ENCODE data around the gene ANKRD27.
"Not testable (repeated sequence)": the region's sequence is repeated elsewhere in the genome, so short reads cannot be mapped to it uniquely, and the experiment has no call there.

ANKRD27 gene

DNA sequence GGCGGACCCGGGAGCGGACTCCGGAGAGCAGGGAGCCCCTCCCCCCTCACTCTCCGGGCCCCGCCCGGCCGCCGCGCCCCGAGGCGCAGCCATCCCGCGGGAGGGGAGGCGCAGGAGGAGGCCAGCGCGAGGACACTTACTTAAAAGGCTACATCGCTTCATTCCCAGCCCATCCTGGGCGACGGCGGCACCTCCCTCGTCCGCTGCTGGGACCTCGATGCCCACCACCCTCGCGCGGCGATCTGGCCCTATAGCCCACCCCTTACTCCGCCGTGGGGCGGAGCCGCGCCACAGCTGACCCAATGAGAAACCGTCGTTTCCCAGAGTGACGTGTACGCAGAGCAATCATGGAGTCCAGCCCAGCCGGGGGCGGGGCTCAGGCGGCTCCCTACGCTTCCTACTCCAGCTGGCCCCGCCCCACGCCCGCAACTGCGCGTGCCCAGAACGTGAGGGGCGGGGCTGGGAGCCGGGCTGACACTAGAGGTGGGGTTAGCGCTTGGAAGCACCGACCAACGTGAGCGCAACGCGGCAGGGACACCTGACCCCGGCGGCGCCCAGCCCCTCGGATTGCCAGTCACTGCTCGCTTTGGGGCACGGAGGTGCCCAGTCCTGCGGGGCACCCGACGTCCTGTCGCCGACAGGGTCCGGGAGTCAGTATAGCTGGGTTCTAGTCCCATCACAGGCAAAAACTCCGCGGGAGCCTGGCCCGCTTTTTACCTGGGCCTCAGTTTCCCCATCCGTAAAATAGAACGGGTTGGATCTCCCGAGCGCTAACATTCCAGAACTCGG lies at the start of gene ANKRD27:
ANKRD27 (minus strand) TSS at position 250 of the 789 bp plus-strand sequence. CDS start 16,165 bp downstream, outside the sequence.
- peak; percentile 100 for DNase-seq

- no peak for DNase-seq
Observed at GRCh38 chr19:32720936-32721250, 45.9 kb upstream of the ANKRD27 start.

GRCh38 chr19:32720216-32720935 lies 45.4 kb upstream of the ANKRD27 start:
- DNase-seq = no peak

- no peak for DNase-seq
Observed at GRCh38 chr19:32719611-32720059, 44.7 kb upstream of the ANKRD27 start, which contains the start of gene TDRD12. TSS of gene TDRD12 (plus strand) at chr19:32719767. CDS start at chr19:32720073, 306 bp downstream.

DNA sequence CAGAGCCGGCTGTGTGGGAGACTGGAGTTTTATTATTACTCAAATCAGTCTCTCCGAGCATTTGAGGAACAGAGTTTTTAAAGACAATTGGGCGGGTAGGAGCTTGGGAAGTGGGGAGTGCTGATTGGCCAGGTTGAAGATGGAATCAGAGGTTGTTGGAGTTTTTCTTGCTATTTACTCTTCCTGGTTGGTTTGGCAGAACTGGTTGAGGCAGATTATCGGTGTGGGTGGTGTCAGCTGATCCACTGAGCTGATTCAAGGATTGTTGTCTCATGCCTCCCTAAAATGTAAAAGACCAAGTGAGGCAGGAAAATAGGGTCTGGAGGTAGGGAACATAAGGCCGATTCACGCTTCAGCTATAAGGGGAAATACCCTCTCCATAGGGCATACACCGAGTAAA lies 43.3 kb upstream of the ANKRD27 start:
- DNase-seq = no peak

DNA sequence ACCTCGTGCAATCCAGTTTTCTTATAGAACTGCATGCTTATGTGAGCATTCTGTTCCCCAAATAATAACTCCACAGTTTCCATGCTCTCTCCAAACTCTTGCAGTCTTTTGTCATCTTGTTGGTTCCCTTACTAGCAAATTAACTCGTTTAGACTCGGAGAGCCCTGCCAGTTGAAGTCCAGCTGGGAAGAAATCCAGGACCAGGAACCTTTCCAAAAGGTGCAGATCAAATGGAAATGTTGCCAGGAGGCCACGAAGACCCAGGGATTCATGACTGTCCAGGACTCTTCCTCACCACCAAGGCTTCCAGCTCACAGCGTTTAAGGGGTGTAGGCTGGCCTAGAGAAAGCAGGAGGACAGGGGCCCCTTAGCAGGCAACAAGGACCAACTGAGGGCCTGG lies 42.5 kb upstream of the ANKRD27 start:
- no peak for DNase-seq

- not testable (repeated sequence) for DNase-seq
Observed at GRCh38 chr19:32716203-32716602, 41.2 kb upstream of the ANKRD27 start.

DNA sequence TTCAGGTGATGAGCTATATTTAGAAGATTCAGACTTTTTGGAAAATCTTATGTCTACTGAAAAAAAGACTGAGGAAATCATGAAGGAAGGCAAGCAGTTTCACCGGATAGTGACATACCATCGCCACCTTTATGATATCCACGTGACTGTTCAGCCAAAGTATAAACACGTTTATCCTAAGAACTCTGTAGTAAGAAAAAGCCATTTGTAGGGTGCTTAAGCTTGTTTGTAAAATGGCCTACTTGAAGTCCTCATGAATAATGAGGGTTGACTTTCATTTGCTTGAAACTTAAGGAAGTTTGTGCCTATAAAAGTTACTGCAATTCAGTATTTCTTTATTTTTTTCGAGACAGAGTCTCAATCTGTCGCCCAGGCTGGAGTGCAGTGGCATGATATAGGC lies 36.8 kb upstream of the ANKRD27 start:
- no peak for DNase-seq

- no peak for DNase-seq
Observed at GRCh38 chr19:32709032-32709431, 34.1 kb upstream of the ANKRD27 start.

- no peak for DNase-seq
Observed at GRCh38 chr19:32708457-32708856, 33.5 kb upstream of the ANKRD27 start.

DNA sequence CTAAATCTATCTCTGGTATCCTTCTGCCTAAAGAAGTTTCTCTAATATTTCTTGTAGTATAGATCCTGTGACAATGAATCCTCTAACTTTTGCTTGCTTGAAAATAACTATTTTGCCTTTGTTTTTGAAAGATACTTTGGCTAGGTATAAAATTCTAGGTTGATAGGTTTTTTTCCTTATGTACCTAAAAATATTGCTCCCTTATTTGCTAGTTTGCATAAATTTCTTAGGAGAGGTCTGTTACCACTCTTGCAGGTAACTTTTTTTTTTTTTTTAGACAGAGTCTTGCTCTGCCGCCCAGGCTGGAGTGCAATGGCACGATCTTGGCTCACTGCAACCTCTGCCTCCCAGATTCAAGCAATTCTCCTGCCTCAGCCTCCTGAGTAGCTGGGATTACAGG lies 29.0 kb upstream of the ANKRD27 start:
- not testable (repeated sequence) for DNase-seq

DNA sequence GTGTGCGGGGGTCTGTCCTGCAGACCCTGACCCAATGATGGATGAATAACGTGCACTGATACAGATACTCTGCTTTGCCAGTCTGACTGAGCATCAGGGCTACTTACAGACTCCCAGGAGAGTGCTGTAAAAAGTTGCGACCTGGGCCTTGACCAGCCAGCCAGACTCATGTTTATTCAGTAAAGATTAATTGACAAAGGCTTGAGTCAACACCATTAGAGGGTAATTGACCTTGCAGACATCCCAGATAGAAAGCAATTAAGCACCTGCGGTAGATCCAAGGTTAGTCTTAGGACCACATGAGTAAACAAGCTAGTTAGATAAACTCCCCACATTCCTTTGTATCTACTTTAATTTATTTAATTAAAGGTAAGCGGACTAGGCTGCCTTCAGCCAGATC lies 27.0 kb upstream of the ANKRD27 start:
- no peak for DNase-seq

GRCh38 chr19:32700129-32700528 lies 25.1 kb upstream of the ANKRD27 start:
- DNase-seq = not testable (repeated sequence)

DNA sequence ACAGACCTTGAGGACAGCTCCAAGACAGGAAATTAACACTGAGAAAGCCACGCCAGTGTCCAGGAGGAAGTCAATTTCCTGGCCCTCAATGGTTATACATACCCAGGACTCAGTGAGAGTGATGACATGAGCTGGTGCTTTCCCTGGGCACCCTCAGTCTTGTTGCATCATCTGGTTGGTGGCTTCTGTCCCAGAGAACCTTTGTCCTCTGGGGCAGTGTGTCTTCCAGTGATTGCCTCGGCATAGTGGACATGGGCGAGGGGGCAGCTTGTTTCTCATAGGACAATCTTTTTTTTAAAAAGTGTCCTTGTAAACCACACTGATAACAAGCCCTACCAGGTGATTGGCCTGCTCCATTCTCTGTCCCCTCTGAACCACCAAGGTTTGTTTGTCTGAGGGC lies 21.8 kb upstream of the ANKRD27 start:
- DNase-seq = peak; percentile 77

DNA sequence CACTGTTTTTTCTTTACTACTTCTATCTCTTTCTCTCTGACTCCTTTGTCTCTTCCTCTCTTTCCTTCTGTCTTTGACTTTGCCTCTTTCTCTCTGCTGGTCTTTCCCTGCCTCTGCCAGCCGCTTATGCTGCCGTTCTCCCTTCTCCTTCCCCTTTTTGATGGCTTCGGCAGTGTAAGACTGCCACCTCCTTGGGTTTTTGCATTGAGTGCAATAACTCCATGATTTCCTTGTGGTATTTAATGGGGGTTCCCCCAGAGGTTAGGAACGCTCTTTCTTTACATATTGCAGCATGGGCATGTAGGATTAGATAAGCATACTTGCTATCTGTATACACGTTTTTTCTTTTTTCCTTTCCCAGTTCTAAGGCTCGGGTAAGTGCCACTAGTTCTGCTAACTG lies 20.5 kb upstream of the ANKRD27 start:
- DNase-seq = peak; percentile 79

- DNase-seq = not testable (repeated sequence)
Observed at GRCh38 chr19:32694851-32695250, 19.9 kb upstream of the ANKRD27 start.

DNA sequence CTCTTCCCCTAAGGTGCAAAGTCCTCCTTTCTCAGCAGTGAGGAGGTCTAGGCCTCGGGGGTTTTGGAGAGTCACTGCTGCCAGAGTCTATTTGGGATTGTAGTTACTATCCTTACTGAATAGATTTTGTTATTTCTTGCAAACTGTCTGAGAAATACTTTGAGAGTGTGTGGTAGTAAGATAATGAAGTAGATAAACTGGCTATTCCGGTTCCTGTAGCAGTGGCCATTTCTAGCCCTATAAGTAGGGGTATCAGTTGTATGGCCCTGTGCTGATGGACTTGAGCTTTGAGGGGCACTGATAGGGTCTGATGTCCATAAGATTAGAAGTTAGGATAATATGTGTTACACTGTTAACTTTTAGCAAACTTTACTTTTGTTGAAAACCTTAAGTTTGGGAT lies 19.3 kb upstream of the ANKRD27 start:
- not testable (repeated sequence) for DNase-seq

DNA sequence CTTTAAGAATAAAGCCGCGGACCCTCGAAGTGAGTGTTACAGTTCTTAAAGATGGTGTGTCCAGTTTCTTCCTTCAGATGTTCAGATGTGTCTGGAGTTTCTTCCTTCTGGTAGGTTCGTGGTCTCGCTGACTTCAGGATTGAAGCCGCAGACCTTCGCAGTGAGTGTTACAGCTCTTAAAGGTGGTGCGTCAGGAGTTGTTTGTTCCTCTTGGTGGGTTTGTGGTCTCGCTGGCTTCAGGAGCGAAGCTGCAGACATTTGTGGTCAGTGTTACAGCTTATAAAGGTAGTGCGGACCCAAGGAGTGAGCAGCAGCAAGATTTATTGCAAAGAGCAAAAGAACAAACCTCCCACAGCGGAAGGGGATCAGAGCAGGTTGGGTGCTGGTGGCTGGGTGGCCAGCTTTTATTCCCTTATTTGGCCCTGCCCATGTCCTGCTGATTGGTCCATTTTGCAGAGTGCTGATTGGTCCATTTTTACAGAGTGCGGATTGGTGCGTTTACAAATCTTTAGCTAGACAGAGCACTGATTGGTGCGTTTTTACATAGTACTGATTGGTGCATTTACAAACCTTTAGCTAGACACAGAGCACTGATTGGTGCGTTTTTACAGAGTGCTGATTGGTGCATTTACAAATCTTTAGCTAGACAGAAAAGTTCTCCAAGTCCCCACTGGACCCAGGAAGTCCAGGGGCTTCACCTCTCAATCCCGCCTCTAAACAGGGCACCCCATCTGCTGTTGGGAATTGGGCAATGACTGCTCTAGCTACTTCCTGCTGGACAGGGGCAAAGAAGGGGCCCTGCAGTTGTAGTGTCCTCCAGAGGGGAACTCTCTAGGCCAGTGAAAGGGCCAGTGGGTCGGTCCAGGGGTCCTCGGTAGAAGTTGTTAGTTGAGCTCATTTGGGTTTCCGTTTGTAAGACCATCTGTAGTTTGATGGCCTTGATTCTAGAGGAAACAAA lies 18.4 kb upstream of the ANKRD27 start:
- peak; percentile 30 for DNase-seq

GRCh38 chr19:32692727-32693061 lies 17.7 kb upstream of the ANKRD27 start:
- DNase-seq = no peak

- peak; percentile 88 for DNase-seq
Observed at GRCh38 chr19:32691952-32692726, 17.2 kb upstream of the ANKRD27 start.

DNA sequence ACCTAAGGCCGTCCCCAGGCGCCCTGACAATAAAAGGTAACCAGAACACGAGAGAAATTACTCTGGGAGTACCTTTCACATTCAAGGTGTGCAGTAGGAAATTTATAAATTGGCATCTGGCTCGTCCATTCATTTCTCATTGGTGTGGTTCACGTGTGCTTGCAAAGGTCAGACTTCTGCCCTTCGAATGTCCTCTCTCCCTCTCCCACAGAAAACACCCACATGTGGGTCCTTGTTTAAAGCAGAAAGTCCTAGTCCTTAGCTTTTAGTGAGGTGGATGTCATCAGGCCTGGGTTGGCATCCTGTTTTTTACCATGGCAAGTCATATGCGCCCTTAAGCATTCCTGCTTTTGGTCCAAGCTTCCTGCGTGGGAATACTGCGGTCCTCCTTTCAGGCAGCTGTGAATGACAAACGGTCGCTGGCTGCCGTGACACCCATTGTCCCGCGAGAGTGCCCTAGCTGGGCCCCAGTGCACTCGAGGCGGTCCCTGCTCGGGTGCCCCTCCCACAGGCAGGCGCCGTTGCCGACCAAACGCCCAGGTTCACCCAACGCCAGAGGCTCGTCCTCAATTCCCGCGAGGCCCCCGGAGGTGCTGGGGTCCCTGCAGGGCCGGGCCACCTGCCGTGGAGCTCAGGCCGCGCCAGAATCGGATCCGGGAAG lies 16.4 kb upstream of the ANKRD27 start, which contains the start of gene NUDT19:
NUDT19 (plus strand) TSS at position 531 of the 661 bp plus-strand sequence. CDS start 140 bp downstream, outside the sequence.
- DNase-seq = peak; percentile 81

- peak; percentile 54 for DNase-seq
Observed at GRCh38 chr19:32688311-32688710, 13.3 kb upstream of the ANKRD27 start.
